ENCODE results near the gene PPP5C.
"Not testable (repeated sequence)": the region's sequence is repeated elsewhere in the genome, so short reads cannot be mapped to it uniquely, and the experiment has no call there.

The PPP5C gene

GRCh38 chr19:46346821-46347571 lies at the start of gene PPP5C:
TSS of gene PPP5C (plus strand) at chr19:46347087. CDS start at chr19:46347097, 10 bp downstream.
- DNase-seq: peak; percentile 96

GRCh38 chr19:46297700-46298478 lies 49.0 kb upstream of the PPP5C start:
- no peak for DNase-seq

GRCh38 chr19:46298479-46299003 lies 48.3 kb upstream of the PPP5C start:
- no peak for DNase-seq

- no peak for DNase-seq
Measured at GRCh38 chr19:46299004-46299509, 47.8 kb upstream of the PPP5C start.

- DNase-seq: no peak
Measured at GRCh38 chr19:46299695-46300094, 47.2 kb upstream of the PPP5C start.

GRCh38 chr19:46303322-46303690 lies 43.6 kb upstream of the PPP5C start:
- DNase-seq: no peak

- DNase-seq: peak; percentile 93
Measured at GRCh38 chr19:46303691-46304397, 43.0 kb upstream of the PPP5C start.

- no peak for DNase-seq
Measured at GRCh38 chr19:46306501-46306900, 40.4 kb upstream of the PPP5C start.

- DNase-seq: no peak
Measured at GRCh38 chr19:46308510-46308909, 38.4 kb upstream of the PPP5C start.

- no peak for DNase-seq
Measured at GRCh38 chr19:46309056-46309455, 37.8 kb upstream of the PPP5C start.

GRCh38 chr19:46311444-46311843 lies 35.4 kb upstream of the PPP5C start:
- DNase-seq: no peak

GRCh38 chr19:46313540-46314469 lies 33.1 kb upstream of the PPP5C start:
- not testable (repeated sequence) for DNase-seq

GRCh38 chr19:46317339-46317738 lies 29.5 kb upstream of the PPP5C start:
- no peak for DNase-seq

GRCh38 chr19:46319613-46320012 lies 27.3 kb upstream of the PPP5C start:
- no peak for DNase-seq

- DNase-seq: no peak
Measured at GRCh38 chr19:46320559-46320958, 26.3 kb upstream of the PPP5C start.

- no peak for DNase-seq
Measured at GRCh38 chr19:46321653-46322052, 25.2 kb upstream of the PPP5C start.

GRCh38 chr19:46323227-46323626 lies 23.7 kb upstream of the PPP5C start:
- DNase-seq: not testable (repeated sequence)

- no peak for DNase-seq
Measured at GRCh38 chr19:46324277-46324676, 22.6 kb upstream of the PPP5C start.

GRCh38 chr19:46326608-46327007 lies 20.3 kb upstream of the PPP5C start:
- no peak for DNase-seq

- DNase-seq: no peak
Measured at GRCh38 chr19:46328079-46328478, 18.8 kb upstream of the PPP5C start.

- DNase-seq: no peak
Measured at GRCh38 chr19:46330319-46330918, 16.5 kb upstream of the PPP5C start.

GRCh38 chr19:46337487-46337886 lies 9.4 kb upstream of the PPP5C start:
- DNase-seq: no peak

All from islet precursor cell (in vitro differentiated cells).